ENCODE results near the gene FILIP1. TPM values are rescaled to one million over a fixed set of nuclear protein-coding genes. Genes with fewer than 3 reads are reported as not detected.

The FILIP1 gene
- total and polyA plus RNA-seq, 8 donors = 14.4 to 45.2 (median 32.5) TPM

- no peak for TF ChIP-seq CTCF (IDR thresholded peaks at IDR 0.05)
- DNase-seq (no peak), ATAC-seq (no peak)
- Histone ChIP-seq H3K27me3 (no peaks in the 10 kb centered on the region), H3K36me3 (peaks cover 0 to 79% of the 10 kb centered on the region in 2 donors), H3K4me1 (peaks cover 0 to under 1% of the 10 kb centered on the region in 2 donors), H3K4me3 (no peak overlapping the region), H3K9me3 (no peaks in the 10 kb centered on the region), H3K27ac (no peak overlapping the region)
- intact Hi-C loops (cut with DNase I) = no loop called here
These were observed 232.3 kb downstream of the FILIP1 start for GRCh38 chr6:75261299-75261698.

- DNase-seq (no peak), ATAC-seq (no peak)
- Histone ChIP-seq H3K9me3 (no peaks in the 10 kb centered on the region), H3K27me3 (no peaks in the 10 kb centered on the region), H3K36me3 (peaks cover 0 to 81% of the 10 kb centered on the region in 2 donors), H3K27ac (no peak overlapping the region), H3K4me3 (no peak overlapping the region), H3K4me1 (no peaks in the 10 kb centered on the region)
- TF ChIP-seq CTCF (IDR thresholded peaks at IDR 0.05) = no peak
- intact Hi-C loops (cut with DNase I) = no loop called here
These were observed 236.1 kb downstream of the FILIP1 start for GRCh38 chr6:75257343-75258087.

- Histone ChIP-seq H3K4me3 (no peak overlapping the region), H3K36me3 (peaks cover 0 to 21% of the 10 kb centered on the region in 2 donors), H3K9me3 (no peaks in the 10 kb centered on the region), H3K27me3 (no peaks in the 10 kb centered on the region), H3K4me1 (no peaks in the 10 kb centered on the region), H3K27ac (no peak overlapping the region)
- ATAC-seq = no peak
- DNase-seq = no peak
- TF ChIP-seq CTCF (IDR thresholded peaks at IDR 0.05) = no peak
- intact Hi-C loops (cut with DNase I) = no loop called here
These were observed 243.0 kb downstream of the FILIP1 start for GRCh38 chr6:75250552-75250951.

GRCh38 chr6:75249837-75250236, 243.8 kb downstream of the FILIP1 start:
- intact Hi-C loops (cut with DNase I) = no loop called here

More at GRCh38 chr6:75249837-75250236, 243.8 kb downstream of the FILIP1 start:
- Histone ChIP-seq H3K36me3 (peaks cover 0 to 14% of the 10 kb centered on the region in 2 donors), H3K27me3 (no peaks in the 10 kb centered on the region), H3K27ac (no peak overlapping the region), H3K4me1 (no peaks in the 10 kb centered on the region), H3K4me3 (no peak overlapping the region), H3K9me3 (no peaks in the 10 kb centered on the region)
- ATAC-seq = no peak
- no peak for TF ChIP-seq CTCF (IDR thresholded peaks at IDR 0.05)
- no peak for DNase-seq

Measured in left lung (tissue), 10 donors.